ENCODE measurements around the gene PKHD1. TPM values are rescaled to one million over a fixed set of nuclear protein-coding genes. Genes with fewer than 3 reads are reported as not detected.

PKHD1 gene
- total and polyA plus RNA-seq, 9 donors, result 0.01 to 0.12 (median 0.05) TPM; not detected in 3

DNA sequence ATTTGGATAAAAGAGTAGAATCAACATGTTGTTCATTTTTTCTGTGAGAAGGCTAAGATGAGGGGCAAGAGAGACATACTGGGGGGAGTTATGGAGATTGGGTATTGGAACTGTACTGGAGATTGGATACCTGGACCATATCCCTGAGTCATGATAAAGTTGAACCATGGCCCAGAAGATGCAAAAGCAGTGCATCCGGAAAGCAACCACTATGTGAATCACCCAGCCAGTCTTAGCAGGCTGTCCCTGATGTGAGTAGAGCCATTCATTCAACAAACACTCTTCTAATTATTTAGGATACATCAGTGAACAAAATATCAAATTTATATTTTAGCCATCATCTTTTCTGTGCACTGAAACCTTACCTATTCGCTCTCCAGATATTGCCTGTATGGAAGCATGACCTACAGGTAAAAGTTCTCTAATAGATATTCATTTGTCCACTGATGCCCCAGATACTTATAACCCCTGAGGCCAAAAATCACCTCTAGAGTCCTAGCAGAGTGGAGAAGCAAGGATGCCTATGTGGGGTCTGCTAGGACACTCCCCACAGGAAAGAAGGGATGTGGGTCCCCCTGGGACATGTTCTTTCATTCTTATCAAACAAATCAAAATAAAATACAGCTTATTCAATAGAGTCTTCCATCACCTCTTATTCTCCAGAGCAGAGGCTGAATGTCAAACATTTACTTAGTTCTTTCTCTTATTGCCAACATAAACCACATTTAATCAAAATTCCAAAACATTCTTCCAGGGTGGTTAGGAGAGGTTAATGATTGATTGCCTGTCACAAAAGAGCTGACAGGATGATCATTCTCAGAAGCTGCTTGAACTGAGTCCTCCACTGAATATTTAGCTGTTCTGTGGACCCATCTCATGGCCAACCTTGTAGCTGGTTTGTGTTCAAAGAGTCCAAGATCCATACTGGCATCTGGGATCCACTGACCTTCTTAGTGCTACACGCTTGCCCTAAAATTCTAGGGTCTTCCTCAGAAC is 37.0 kb upstream of the PKHD1 start:
- intact Hi-C loops (cut with DNase I), result no loop called here
- Histone ChIP-seq H3K9me3 (no peaks in the 10 kb centered on the region), H3K36me3 (no peaks in the 10 kb centered on the region), H3K27me3 (no peaks in the 10 kb centered on the region), H3K4me3 (no peak overlapping the region), H3K27ac (no peak overlapping the region), H3K4me1 (ENCODE audit: insufficient read depth) (no peaks in the 10 kb centered on the region)
- TF ChIP-seq, protein P1, sequence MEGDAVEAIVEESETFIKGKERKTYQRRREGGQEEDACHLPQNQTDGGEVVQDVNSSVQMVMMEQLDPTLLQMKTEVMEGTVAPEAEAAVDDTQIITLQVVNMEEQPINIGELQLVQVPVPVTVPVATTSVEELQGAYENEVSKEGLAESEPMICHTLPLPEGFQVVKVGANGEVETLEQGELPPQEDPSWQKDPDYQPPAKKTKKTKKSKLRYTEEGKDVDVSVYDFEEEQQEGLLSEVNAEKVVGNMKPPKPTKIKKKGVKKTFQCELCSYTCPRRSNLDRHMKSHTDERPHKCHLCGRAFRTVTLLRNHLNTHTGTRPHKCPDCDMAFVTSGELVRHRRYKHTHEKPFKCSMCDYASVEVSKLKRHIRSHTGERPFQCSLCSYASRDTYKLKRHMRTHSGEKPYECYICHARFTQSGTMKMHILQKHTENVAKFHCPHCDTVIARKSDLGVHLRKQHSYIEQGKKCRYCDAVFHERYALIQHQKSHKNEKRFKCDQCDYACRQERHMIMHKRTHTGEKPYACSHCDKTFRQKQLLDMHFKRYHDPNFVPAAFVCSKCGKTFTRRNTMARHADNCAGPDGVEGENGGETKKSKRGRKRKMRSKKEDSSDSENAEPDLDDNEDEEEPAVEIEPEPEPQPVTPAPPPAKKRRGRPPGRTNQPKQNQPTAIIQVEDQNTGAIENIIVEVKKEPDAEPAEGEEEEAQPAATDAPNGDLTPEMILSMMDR (IDR thresholded peaks at IDR 0.05), result no peak
- TF ChIP-seq POLR2A (IDR thresholded peaks at IDR 0.05) (no peak), EP300 (IDR thresholded peaks at IDR 0.05) (no peak)
- no peak for DNase-seq
- WGBS, 3 donors, result 83 to 94% (median 93%) methylated on average over 3 of the region's 3 CpGs

DNA sequence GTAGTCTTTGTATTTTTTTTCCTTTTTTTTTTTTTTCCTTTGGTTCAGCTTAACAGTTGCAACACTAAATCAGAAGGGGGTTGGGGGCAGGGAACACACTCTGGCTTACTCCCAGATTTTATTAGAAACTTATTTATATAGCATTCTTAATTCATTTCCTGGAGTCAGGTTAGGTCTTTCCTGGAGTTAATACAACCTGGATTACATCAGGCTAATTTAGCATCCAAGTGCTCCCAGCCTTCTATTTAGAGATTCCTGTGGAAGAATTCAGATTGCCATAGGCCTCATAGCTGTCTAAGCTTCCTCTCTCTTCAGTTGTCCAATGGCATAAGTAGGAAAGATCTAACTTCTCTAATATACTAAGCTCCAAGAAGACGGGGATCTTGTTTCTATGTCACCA is 35.8 kb upstream of the PKHD1 start:
- intact Hi-C loops (cut with DNase I), result no loop called here
- Histone ChIP-seq H3K27me3 (no peaks in the 10 kb centered on the region), H3K27ac (no peak overlapping the region), H3K9me3 (no peaks in the 10 kb centered on the region), H3K4me1 (ENCODE audit: insufficient read depth) (no peaks in the 10 kb centered on the region), H3K4me3 (no peak overlapping the region), H3K36me3 (no peaks in the 10 kb centered on the region)
- DNase-seq, result no peak
- WGBS, 3 donors, result 91 to 97% (median 95%) methylated on average over 1 of the region's 1 CpG
- no peak for TF ChIP-seq EP300 (IDR thresholded peaks at IDR 0.05)
- no peak for TF ChIP-seq POLR2A (IDR thresholded peaks at IDR 0.05)

DNA sequence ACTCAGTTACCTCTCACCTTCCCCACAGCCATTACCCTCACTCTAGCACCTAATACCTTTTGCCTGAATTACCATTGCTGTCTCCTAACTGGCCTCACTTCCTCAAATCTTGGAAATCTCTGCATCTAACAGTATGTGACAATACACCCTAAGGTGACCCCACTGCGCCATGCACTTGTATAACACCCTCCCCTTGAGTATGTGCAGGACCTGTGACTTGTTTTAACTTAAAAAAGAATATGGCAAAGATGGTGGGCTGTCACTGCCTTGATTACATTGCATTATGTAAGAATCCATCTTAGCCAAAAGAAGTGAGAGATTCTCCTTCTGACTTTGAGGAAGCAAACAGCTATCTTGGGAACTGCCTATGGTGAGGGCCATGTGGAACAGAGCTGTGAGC is 29.9 kb upstream of the PKHD1 start:
- WGBS, 3 donors, result 77 to 92% (median 83%) methylated on average over 1 of the region's 1 CpG
- DNase-seq, result no peak
- TF ChIP-seq EP300 (IDR thresholded peaks at IDR 0.05) (no peak), POLR2A (IDR thresholded peaks at IDR 0.05) (no peak)
- TF ChIP-seq, protein P1 (IDR thresholded peaks at IDR 0.05), result no peak
- Histone ChIP-seq H3K9me3 (no peaks in the 10 kb centered on the region), H3K27me3 (no peaks in the 10 kb centered on the region), H3K36me3 (no peaks in the 10 kb centered on the region), H3K27ac (no peak overlapping the region), H3K4me3 (no peak overlapping the region), H3K4me1 (ENCODE audit: insufficient read depth) (no peaks in the 10 kb centered on the region)
- intact Hi-C loops (cut with DNase I), result no loop called here

DNA sequence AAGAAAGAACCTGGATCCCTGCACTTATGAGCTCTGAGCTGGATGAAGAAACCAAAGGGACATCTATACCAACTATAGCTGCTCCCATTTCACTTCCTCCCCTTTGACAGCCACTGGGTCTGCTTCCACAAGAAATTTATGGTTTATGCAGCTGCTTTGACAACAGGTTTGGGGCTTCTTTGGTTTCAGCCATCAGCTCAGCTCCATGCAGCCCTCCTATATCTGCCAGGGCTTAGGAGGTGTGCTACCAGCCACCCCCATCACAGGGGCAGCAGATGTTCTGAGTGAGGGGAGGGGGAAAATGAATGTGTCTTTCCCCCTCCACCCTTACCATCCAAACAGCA is 29.2 kb upstream of the PKHD1 start:
- Histone ChIP-seq H3K9me3 (no peaks in the 10 kb centered on the region), H3K4me1 (ENCODE audit: insufficient read depth) (no peaks in the 10 kb centered on the region), H3K4me3 (no peak overlapping the region), H3K27me3 (no peaks in the 10 kb centered on the region), H3K36me3 (no peaks in the 10 kb centered on the region), H3K27ac (no peak overlapping the region)
- intact Hi-C loops (cut with DNase I), result no loop called here
- TF ChIP-seq POLR2A (IDR thresholded peaks at IDR 0.05) (no peak), EP300 (IDR thresholded peaks at IDR 0.05) (no peak)
- TF ChIP-seq, protein P1 (IDR thresholded peaks at IDR 0.05), result no peak
- DNase-seq, result no peak
